Stimulated activated CD8-positive, alpha-beta memory T cell treated with anti-CD3 and anti-CD28 coated beads, Interleukin-15, amount 100 ng/mL, for 4 hours (primary cell): ENCODE results near the gene HAUS2.
"Not testable (repeated sequence)": the region's sequence is repeated elsewhere in the genome, so short reads cannot be mapped to it uniquely, and the experiment has no call there.

Experiments
- DNase-seq, 2 donors: peaks; one replicate each; pipeline ENCODE4 v3.0.0-alpha.2; 2020; ENCODE audit warnings: low read depth in 2 of 2

HAUS2 gene

GRCh38 chr15:42548249-42549031 lies at the start of gene HAUS2, which contains the start of gene LRRC57:
Gene HAUS2, plus strand, starts transcription at chr15:42548838. Its CDS starts 35 bp downstream, at chr15:42548873.
Gene LRRC57, minus strand, starts transcription at chr15:42548793. Its CDS starts 359 bp downstream, at chr15:42548434.
- peak; percentile 72 to 78 for DNase-seq

DNA sequence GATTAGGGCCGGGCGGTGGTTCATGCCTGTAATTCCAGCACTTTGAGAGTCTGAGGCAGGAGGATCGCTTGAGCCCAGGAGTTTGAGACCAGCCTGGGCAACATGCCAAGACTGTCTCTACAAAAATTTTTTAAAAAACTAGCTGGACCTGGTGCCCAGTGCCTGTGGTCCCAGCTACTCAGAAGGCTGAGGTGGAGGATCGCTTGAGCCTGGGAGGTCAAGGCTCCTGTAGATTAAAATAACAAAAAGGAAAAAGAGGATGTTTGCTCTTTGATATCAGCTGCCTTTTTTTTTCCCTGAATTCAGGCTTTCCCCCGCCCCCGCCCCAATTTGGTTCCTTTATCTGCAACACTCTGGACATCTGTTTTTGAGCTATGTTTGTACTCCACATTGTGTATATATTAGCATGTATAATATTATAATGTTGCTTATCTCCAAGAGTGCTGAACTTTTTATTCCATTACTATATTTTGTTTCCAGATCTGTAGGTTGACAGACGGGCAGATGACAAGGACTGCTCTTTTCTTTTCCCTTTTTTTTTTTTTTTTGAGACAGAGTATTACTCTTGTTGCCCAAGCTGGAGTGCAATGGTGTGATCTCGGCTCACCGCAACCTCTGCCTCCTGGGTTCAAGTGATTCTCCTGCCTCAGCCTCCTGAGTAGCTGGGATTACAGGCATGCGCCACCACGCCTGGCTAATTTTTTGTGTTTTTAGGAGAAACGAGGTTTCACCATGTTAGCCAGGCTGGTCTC lies 48.6 kb upstream of the HAUS2 start:
- no peak for DNase-seq

DNA sequence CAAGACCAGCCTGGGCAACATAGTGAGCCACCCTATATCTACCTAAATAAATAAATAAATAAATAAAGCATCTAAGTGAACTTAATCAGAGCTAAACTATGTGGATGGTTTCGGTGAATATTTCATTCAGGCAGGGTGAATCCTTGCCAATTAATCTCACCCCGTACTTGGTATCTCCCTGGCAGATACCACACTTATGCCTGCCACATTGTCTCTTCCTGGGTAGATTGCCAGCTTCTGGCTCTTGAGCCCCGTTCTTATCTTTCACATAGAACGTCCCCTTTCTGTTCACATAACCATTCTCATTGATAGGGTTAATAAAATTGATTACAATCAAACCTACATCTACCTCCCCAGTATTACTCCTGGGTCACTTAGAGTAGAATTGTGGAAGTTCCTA lies 46.2 kb upstream of the HAUS2 start:
- no peak for DNase-seq

DNA sequence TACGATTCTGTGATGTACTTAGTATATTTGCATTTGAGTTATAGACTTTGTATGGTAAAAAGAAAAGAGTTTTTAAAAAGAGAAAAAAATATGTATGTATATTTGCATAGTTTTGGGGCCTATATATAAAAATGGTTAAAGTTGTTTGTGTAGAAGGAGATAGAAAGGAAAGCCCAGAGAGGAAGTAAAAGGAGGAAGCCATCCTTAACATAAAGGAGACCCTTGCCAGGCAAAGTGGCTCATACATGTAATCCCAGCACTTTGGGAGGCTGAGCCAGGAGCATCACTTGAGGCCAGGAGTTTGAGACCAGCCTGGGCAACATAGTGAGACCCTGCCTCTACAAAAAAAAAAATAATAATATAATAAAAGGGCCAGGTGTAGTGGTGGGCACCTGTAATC lies 44.8 kb upstream of the HAUS2 start:
- DNase-seq = no peak

DNA sequence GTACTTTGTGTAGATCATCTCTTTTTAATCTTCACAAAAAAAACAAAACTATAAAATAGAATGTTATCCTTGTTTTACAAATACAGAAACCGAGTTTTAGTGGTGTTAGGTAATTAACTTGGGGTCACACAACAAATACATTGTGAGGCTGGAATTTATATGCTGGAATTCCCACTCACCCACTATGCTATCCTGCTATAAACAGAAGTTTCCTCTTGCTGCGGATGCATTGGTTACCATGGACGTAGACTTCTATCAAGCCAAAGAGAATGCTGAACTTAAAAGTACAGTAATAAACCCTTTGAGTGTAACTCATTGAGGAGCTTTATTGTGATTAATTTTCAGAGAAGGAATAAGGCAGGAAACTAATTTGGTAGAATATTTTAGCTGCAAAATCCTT lies 44.0 kb upstream of the HAUS2 start:
- DNase-seq = no peak

DNA sequence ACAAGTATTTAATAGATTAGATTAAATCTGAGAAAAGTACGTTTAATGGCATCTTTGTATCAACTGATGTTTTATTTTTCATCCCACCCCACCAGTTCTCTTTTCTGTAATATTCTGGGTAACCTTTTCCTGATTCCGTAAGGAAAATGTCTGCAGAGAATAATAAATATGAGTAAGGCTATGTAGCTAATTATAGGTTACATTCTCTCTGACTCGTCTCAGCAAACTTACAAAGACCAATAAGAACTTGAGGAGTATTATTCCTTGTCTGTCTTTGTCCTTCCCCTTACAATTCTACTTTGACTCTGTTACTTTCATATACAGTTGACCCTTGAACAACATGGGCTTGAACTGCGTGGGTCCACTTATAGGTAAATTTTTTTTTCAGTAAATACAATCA lies 41.1 kb upstream of the HAUS2 start:
- no peak for DNase-seq

DNA sequence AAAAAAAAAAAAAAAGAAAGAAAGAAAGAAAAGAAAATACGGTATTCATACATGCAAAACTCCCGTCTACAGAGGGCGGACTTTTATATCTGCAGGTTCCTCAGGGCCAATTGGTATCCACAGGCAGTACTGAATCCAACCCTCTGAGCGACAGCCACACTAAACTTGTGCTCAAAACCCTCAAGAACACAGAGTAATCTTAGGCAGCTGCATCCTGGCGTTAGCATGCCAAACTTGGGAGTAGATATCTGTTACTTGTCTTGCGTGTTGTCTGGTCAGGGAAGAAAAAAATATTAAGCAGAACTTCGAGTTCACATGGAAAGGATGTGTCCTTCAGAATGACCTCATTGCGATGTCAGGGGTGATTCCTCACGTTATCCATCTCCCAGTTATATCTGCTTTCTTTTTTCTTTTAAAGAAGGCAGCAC lies 40.4 kb upstream of the HAUS2 start:
- DNase-seq = no peak

DNA sequence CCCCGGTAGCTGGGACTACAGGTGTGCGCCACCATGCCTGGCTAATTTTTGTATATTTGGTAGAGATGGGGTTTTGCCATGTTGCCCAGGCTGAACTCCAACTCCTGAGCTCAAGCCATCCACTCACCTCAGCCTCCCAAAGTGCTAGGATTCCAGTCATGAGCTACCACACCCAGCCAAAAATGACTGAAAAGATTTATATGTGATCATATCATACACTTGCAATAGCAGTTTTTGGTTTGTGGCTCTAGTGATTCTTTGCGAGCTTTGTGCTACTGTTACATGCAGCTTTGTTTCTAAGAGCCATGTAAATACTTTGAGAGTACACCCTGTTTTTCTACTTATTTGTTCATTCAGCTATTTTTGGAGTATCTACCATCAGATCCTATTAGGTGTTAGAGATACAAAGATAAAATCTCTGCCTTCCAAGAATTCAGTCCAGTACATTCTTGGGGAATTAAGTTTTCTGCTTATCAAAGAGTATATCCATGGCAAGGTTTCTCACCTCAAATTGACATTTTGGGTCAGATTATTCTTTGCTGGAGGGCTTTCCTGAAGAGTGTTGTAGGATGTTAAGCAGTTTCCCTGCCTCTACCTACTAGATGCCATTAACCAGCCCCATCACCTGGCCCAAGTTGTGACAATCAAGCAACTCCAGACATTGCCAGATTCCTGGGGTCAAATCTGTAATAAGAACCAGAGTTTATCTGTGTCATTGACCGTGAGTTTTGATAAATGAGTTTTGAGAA lies 38.2 kb upstream of the HAUS2 start:
- no peak for DNase-seq

DNA sequence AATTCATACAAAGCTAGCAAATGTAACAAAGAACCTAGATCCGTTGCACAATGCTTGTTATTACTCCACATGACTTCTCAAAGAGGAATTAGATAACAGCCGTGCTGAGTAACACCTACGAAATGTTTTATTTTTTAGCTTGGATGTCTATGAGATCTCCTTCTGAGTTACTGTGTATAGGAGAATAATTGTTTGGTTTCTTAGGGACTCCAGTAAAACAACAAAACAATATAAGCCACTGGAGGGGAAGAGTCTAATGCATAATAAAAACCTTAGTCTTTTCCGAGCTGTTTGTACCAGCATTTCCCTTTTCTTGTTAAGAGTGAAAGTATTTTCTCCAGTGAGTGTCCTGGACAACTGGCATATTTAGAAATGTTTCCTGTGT lies 37.6 kb upstream of the HAUS2 start:
- DNase-seq = no peak

DNA sequence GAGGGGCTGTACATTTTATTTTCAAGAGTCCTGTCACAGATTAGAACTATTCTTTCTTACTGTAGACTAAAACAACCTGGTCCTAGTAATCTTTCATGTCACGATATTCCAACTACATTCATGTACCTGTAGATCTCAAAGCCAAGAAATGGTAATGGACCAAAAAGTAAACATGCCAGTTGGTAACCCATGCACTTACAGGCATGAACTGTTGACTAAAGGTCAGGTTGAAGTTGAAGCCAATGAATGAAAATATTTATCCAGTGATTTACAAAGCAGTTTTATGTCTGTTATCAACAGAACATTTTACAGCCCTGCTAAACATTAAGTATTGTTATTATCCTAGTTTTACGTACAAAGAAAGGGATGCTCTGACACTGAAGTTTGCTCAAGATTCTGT lies 25.3 kb upstream of the HAUS2 start:
- DNase-seq = no peak

DNA sequence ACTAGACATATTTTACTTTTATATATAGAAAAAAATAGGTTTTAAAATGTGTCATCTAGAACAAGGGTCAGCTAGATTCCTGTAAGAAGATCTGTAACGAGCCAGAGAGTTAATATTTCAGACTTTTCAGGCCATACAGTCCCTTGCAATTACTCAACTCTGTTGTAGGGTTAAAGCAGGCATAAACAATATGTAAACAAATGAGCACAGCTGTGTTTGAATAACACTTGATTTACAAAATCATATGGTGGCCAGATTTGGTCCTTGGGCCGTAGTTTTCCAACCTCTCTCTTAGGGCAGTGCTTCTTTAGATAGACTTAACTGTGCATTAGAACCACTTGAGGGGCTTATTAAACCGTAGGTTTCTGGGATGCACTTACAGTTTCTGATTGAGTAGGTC lies 19.7 kb upstream of the HAUS2 start:
- DNase-seq = no peak

DNA sequence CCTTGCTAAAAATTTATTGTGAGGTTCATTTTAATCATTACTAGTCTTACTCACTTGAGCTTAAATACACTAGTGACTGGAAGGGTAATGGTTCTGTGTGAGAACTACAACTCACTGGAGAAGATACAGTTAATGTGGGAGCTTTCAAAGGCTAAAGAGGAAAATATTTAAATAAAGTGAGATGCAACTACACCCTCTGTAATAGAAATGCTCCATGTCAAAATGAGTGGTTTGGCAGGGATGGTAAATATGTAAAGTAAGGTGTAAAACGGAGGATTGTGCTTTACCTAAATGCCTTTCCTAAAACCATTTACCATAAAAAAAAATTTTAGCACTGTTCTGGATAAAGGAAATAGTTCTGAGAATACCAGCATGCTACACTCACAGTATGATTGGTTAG lies 15.4 kb upstream of the HAUS2 start:
- no peak for DNase-seq

DNA sequence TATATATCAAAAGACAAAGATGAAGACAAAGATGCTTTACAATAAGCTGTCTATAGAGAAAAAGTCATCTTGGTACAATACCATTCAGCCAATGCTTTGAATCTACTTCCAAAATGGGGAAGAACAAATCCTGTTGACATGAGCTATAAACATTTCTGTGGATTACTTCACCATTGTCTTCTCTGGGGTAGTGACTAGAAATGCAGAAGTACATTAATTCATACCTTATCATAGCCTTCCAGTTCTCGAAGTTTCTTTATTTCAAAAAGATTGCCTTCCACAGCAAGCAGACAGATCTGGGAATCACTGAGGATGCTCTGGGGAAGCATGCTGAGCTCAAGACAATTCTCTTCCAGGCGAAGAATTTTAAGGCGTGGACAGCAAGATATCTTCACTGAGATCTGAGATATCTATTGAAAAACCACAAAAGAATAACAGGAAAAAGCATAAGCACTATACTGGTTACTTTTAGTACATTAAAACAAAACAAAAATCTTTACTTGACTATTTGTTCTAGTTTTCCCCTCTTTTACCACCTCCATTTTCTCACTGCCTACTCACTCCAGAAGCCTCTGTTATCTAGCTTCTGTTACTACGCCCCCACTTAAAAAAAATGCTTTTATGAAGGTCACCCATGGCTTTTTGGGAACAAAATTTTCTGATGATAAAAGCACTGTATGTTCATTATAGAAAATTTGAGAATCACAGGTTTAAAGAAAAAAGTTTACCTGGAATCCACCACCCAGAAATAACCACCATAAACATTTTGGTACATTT lies 3.6 kb upstream of the HAUS2 start:
- no peak for DNase-seq

- DNase-seq = no peak
Observed at GRCh38 chr15:42547918-42548248, 755 bp upstream of the HAUS2 start.

- no peak for DNase-seq
Observed at GRCh38 chr15:42549032-42549491, 424 bp downstream of the HAUS2 start.

GRCh38 chr15:42549741-42550392 lies 1.2 kb downstream of the HAUS2 start:
- DNase-seq = no peak

DNA sequence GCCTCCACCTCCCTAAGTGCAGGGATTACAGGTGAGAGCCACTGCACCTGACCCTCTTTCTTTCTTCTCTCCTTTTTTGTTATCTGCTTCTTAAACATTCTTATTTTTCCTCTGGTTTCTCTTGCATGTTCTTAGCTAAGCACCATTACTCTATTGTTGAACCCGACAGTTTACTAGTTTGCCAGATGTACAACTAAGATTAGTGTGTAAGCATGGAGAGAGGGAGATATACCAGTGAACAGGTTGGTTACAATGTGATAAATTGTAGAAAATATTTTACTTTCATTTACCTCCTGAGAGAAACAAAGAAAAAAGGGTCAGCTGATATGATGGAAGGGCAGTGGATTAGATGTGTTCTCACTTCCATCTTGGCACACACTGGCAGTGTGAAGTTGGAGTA lies 4.9 kb downstream of the HAUS2 start:
- DNase-seq = no peak

GRCh38 chr15:42556550-42557207 lies 8.0 kb downstream of the HAUS2 start:
- DNase-seq = not testable (repeated sequence)

GRCh38 chr15:42558739-42559138 lies 10.1 kb downstream of the HAUS2 start:
- DNase-seq = no peak

DNA sequence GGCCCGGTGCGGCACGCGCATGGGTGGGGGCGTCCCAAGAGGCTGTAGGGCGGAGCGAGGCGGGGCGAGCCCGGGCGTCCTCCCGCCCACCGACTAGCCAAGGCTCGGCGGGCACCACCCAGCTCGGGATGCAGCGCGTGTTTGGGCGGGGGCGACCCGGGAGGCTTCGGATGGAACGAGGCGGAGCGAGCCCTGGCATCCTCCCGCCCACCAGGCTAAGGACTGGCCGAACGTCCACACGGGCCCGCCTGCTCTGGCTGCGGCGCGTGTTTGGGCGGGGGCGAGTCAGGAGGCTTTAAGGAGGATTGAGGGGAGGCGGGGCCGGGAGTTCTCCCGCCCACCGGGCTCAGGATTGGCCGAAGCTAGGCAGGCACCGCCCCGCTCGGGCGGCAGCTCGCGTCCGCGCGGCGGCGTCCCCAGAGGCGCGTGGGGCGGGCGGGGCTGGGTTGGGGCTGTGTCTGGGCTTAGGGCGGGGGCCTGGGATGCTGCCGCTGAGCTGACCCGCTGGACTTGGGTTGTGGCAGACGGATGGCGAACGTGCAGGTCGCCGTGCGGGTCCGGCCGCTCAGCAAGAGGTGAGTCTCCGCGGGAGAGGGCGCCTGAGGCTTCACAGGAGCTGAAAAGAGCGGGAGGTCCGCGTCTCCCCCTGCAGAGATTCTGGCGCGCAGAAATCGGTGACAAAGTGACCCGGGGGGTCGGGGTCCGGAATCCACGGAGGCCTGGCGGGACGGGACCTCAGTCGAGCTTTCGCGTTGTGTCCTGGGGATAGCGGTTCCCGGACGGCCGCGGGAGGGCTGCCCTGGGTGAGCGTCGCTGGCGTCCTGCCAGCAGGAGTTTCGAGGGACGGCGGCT lies 26.8 kb downstream of the HAUS2 start, which contains the start of gene STARD9:
Gene STARD9 (plus strand): TSS at position 419 of the 852 bp plus-strand sequence. CDS start 110 bp downstream, at position 529.
- DNase-seq = peak; percentile 87 to 91
